T-helper 1 cell (primary cell): ENCODE measurements around the gene SLC25A11.
"Not testable (repeated sequence)": the region's sequence is repeated elsewhere in the genome, so short reads cannot be mapped to it uniquely, and the experiment has no call there.

ENCODE experiments used
- DNase-seq, 5 donors: peaks; one replicate each; pipeline ENCODE4 v3.0.0-alpha.2; 2012 to 2020

The SLC25A11 gene

GRCh38 chr17:4919511-4920047 is 20.3 kb downstream of the SLC25A11 start:
- DNase-seq = no peak

- DNase-seq = not testable (repeated sequence)
Observed at GRCh38 chr17:4914551-4914950, 25.3 kb downstream of the SLC25A11 start.

GRCh38 chr17:4913994-4914393 is 25.9 kb downstream of the SLC25A11 start:
- DNase-seq = no peak

GRCh38 chr17:4908711-4909496 is 30.9 kb downstream of the SLC25A11 start:
- DNase-seq = peak; percentile 46 to 85 (median 60)

GRCh38 chr17:4908301-4908700 is 31.5 kb downstream of the SLC25A11 start:
- DNase-seq = no peak

- not testable (repeated sequence) for DNase-seq
Observed at GRCh38 chr17:4906642-4907041, 33.2 kb downstream of the SLC25A11 start.

- peak; percentile 46 to 78 (median 67) for DNase-seq
Observed at GRCh38 chr17:4903051-4903818, 36.6 kb downstream of the SLC25A11 start, which contains the start of gene CHRNE. TSS of gene CHRNE (minus strand) at chr17:4903098. CDS start at chr17:4903063, 35 bp downstream.

GRCh38 chr17:4902540-4902939 is 37.3 kb downstream of the SLC25A11 start:
- DNase-seq = no peak

- peak in 1 of 5 donors; percentile 19 for DNase-seq
Observed at GRCh38 chr17:4901648-4902344, 38.0 kb downstream of the SLC25A11 start.

- no peak for DNase-seq
Observed at GRCh38 chr17:4901108-4901647, 38.7 kb downstream of the SLC25A11 start.

GRCh38 chr17:4900231-4901107 is 39.4 kb downstream of the SLC25A11 start:
- DNase-seq = peak; percentile 40 to 81 (median 61)

GRCh38 chr17:4899341-4900230 is 40.3 kb downstream of the SLC25A11 start, which contains the start of gene C17orf107:
TSS of gene C17orf107 (plus strand) at chr17:4899536. CDS start at chr17:4899763, 227 bp downstream.
- peak; percentile 82 to 93 (median 92) for DNase-seq

GRCh38 chr17:4898927-4899326 is 40.9 kb downstream of the SLC25A11 start:
- no peak for DNase-seq

- no peak for DNase-seq
Observed at GRCh38 chr17:4898351-4898750, 41.5 kb downstream of the SLC25A11 start.

GRCh38 chr17:4897785-4898184 is 42.1 kb downstream of the SLC25A11 start:
- DNase-seq = no peak

- no peak for DNase-seq
Observed at GRCh38 chr17:4897198-4897687, 42.6 kb downstream of the SLC25A11 start.

GRCh38 chr17:4896332-4897197 is 43.3 kb downstream of the SLC25A11 start:
- DNase-seq = no peak

GRCh38 chr17:4895657-4896331 is 44.1 kb downstream of the SLC25A11 start:
- DNase-seq = no peak
